Measurements from ENCODE around the gene PTBP2.

- TF ChIP-seq CTCF (IDR thresholded peaks at IDR 0.05): no peak
- no peak for TF ChIP-seq POLR2A (IDR thresholded peaks at IDR 0.05)
- TF ChIP-seq EP300 (IDR thresholded peaks at IDR 0.05): no peak
Measured at GRCh38 chr1:96714881-96715280, 6.7 kb upstream of the PTBP2 start.
